ENCODE data around the gene HAUS3.

- TF ChIP-seq CTCF (IDR thresholded peaks at IDR 0.05 in 4 of 5, conservative IDR thresholded peaks at IDR 0.05 in 1 of 5) (no peak), POLR2A (IDR thresholded peaks at IDR 0.05) (no peak)
These were observed 43.2 kb upstream of the HAUS3 start for GRCh38 chr4:2284934-2285612.
